HEK293 (cell line): ENCODE results near the gene CC2D2B.

Source experiments
- CTCF ChIA-PET: fragments of 350-600 bp; formaldehyde crosslinking; extraction: SDS; loops from one replicate; lab custom pipeline; 2021; ENCODE audit warnings: antibody characterized with exemption; lab: Yijun Ruan, JAX
- POLR2A ChIA-PET: fragments of 300-600 bp; formaldehyde crosslinking; extraction: SDS; loops from one replicate; lab custom pipeline; 2020; ENCODE audit warnings: antibody characterized with exemption, inconsistent platforms; lab: Yijun Ruan, JAX
- H3K27ac ChIP-seq: fragments of 200-500 bp; sonication (Bioruptor generic); 2 replicates; pipeline ENCODE4 v1.5.1; 2014; ENCODE audit warnings: low read depth, low read length, control low read depth, inconsistent platforms; ENCODE audit errors: extremely low read depth
- H3K36me3 ChIP-seq, 2 experiments: fragments of 200-500 bp in 1 of 2; sonication (Bioruptor generic) in 1 of 2; 1 replicate in 1 of 2; 2 replicates in 1 of 2; pipeline ENCODE4 v1.5.1; 2014 to 2017; ENCODE audit warnings: inconsistent platforms in 2 of 2, low read length in 2 of 2; ENCODE audit not compliant: control insufficient read depth in 2 of 2, insufficient read depth in 1 of 2
- H3K4me1 ChIP-seq: fragments of 200-500 bp; sonication (Bioruptor generic); 2 replicates; pipeline ENCODE4 v1.5.1; 2014; ENCODE audit warnings: mild to moderate bottlenecking, low read length, inconsistent platforms; ENCODE audit not compliant: control insufficient read depth, insufficient read depth
- H3K4me3 ChIP-seq: 2 replicates; pipeline ENCODE4 v1.5.1; 2011; ENCODE audit warnings: low read depth, mild to moderate bottlenecking, control low read depth, low read length, moderate library complexity
- H3K9me3 ChIP-seq: fragments of 200-500 bp; sonication (Bioruptor generic); 2 replicates; pipeline ENCODE4 v1.5.1; 2014; ENCODE audit warnings: low read depth, low read length, inconsistent platforms; ENCODE audit not compliant: control insufficient read depth, insufficient read depth
- GFI1B ChIP-seq: fragments of 450-650 bp; formaldehyde crosslinking; IDR thresholded peaks from 2 replicates; pipeline ENCODE4 v1.5.1; 2016; ENCODE audit warnings: missing biosample characterization, missing genetic modification characterization
- IKZF3 ChIP-seq: fragments of 450-650 bp; IDR thresholded peaks from 2 replicates; pipeline ENCODE4 v1.5.0; 2018; ENCODE audit warnings: missing biosample characterization, mild to moderate bottlenecking, missing genetic modification characterization, moderate library complexity
- SCRT1 ChIP-seq: fragments of 450-650 bp; formaldehyde crosslinking; IDR thresholded peaks from 2 replicates; pipeline ENCODE4 v1.5.1; 2016; ENCODE audit warnings: missing biosample characterization, missing genetic modification characterization, borderline replicate concordance
- WT1 ChIP-seq: fragments of 450-650 bp; formaldehyde crosslinking; IDR thresholded peaks from 2 replicates; pipeline ENCODE4 v1.5.1; 2016; ENCODE audit warnings: missing biosample characterization, missing genetic modification characterization
- ZBTB44 ChIP-seq: fragments of 450-650 bp; IDR thresholded peaks from 2 replicates; pipeline ENCODE4 v1.5.1; 2018; ENCODE audit warnings: missing biosample characterization, mild to moderate bottlenecking, missing genetic modification characterization
- ZBTB6 ChIP-seq: fragments of 450-650 bp; formaldehyde crosslinking; IDR thresholded peaks from 2 replicates; pipeline ENCODE4 v1.5.1; 2017; ENCODE audit warnings: missing biosample characterization, missing genetic modification characterization
- ZNF16 ChIP-seq: fragments of 450-650 bp; formaldehyde crosslinking; IDR thresholded peaks from 2 replicates; pipeline ENCODE4 v1.5.1; 2016; ENCODE audit warnings: low read depth, missing biosample characterization, missing genetic modification characterization
- ZNF341 ChIP-seq: fragments of 450-650 bp; formaldehyde crosslinking; IDR thresholded peaks from 2 replicates; pipeline ENCODE4; 2016; ENCODE audit warnings: low read depth, missing biosample characterization, missing genetic modification characterization
- ZNF664 ChIP-seq: fragments of 450-650 bp; formaldehyde crosslinking; IDR thresholded peaks from 2 replicates; pipeline ENCODE4 v1.5.1; 2016; ENCODE audit warnings: missing biosample characterization, missing genetic modification characterization
- ZSCAN16 ChIP-seq: fragments of 450-650 bp; formaldehyde crosslinking; IDR thresholded peaks from 2 replicates; pipeline ENCODE4 v1.5.1; 2016; ENCODE audit warnings: missing biosample characterization, missing genetic modification characterization
- ZSCAN23 ChIP-seq: fragments of 450-650 bp; formaldehyde crosslinking; IDR thresholded peaks from 2 replicates; pipeline ENCODE4 v1.5.1; 2016; ENCODE audit warnings: missing biosample characterization, missing genetic modification characterization
- ZSCAN4 ChIP-seq: fragments of 450-650 bp; formaldehyde crosslinking; IDR thresholded peaks from 2 replicates; pipeline ENCODE4 v1.5.1; 2017; ENCODE audit warnings: missing biosample characterization, missing genetic modification characterization
- TF ChIP-seq, protein P1 (sequence below): fragments of 450-650 bp; formaldehyde crosslinking; IDR thresholded peaks from 2 replicates; pipeline ENCODE4 v1.5.1; 2016; ENCODE audit warnings: missing biosample characterization, missing genetic modification characterization
- TF ChIP-seq, protein P2 (sequence below): fragments of 450-650 bp; formaldehyde crosslinking; IDR thresholded peaks from 2 replicates; pipeline ENCODE4 v1.5.1; 2016; ENCODE audit warnings: missing biosample characterization, missing genetic modification characterization

Gene CC2D2B

DNA sequence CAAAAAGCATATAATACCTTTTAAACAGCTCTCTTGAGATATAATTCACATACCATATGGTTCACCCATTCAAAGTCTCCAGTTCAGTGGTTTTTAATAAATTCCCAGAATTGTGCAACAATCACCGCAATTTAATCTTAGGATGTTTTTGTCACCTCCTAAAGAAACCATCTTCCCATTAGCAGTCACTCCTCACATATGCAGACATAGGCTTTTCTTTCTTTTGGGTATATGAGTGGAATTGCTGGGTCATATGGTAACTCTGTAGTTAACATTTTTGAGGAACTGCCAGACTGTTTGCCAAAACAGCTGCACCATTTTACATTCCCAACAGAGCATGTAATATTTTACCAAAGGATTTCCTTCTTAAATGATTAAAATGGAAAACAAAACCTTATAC is 57.0 kb downstream of the CC2D2B start:
- Histone ChIP-seq H3K27ac (no peak overlapping the region), H3K4me3 (no peak overlapping the region), H3K4me1 (no peaks in the 10 kb centered on the region), H3K36me3 (no peaks in the 10 kb centered on the region), H3K9me3 (no peaks in the 10 kb centered on the region)
- CTCF ChIA-PET = no interaction called here
- no peak for TF ChIP-seq ZSCAN23 (tag by site-specific recombination)
- POLR2A ChIA-PET = no interaction called here

DNA sequence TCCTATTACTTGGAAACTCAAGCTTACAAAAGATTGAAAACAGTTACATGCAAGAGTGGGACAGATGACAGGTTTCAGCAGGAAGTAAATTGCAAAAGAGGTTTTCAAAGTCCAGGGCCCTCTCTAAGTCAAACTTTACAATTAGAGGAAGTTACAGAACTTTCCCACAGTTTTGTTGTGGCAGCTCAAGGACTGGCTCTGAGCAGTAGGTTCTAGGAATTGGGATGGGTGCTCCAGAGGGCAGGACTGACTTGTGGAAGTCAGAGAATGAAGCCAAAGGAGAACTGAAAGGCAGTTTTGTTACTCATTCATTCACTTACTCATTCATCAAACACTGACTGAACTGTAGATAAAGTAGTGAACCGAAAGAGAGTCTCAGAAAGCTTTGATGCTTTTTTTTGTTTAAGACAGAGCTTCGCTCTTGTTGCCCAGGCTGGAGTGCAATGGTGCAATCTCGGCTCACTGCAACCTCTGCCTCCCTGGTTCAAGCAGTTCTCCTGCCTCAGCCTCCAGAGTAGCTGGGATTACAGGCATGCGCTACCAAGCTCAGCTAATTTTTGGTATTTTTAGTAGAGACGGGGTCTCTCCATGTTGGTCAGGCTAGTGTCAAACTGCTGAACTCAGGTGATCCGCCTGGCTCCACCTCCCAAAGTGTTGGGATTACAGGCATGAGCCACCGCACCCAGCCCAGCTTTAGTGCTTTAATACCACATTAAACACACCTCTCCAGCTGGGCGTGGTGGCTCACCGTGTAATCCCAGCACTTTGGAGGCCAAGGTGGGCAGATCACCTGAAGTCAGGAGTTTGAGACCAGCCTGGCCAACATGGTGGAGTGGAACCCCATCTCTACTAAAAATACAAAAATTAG is 68.8 kb downstream of the CC2D2B start:
- no peaks in the 10 kb centered on the region for H3K4me1 ChIP-seq
- H3K9me3 ChIP-seq = no peaks in the 10 kb centered on the region
- H3K27ac ChIP-seq = no peak overlapping the region
- TF ChIP-seq, protein P1, sequence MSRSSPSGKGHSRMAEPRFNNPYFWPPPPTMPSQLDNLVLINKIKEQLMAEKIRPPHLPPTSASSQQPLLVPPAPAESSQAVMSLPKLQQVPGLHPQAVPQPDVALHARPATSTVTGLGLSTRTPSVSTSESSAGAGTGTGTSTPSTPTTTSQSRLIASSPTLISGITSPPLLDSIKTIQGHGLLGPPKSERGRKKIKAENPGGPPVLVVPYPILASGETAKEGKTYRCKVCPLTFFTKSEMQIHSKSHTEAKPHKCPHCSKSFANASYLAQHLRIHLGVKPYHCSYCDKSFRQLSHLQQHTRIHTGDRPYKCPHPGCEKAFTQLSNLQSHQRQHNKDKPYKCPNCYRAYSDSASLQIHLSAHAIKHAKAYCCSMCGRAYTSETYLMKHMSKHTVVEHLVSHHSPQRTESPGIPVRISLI (tag by site-specific recombination) = no peak
- TF ChIP-seq ZSCAN16 (tag by site-specific recombination) = no peak
- POLR2A ChIA-PET = no interaction called here
- no peaks in the 10 kb centered on the region for H3K36me3 ChIP-seq
- CTCF ChIA-PET = interaction anchor here (0.7 kb wide), 1 partner anchor 299 kb away, joined by 3 read pairs; no protein-coding TSS in a partner anchor
- no peak overlapping the region for H3K4me3 ChIP-seq

DNA sequence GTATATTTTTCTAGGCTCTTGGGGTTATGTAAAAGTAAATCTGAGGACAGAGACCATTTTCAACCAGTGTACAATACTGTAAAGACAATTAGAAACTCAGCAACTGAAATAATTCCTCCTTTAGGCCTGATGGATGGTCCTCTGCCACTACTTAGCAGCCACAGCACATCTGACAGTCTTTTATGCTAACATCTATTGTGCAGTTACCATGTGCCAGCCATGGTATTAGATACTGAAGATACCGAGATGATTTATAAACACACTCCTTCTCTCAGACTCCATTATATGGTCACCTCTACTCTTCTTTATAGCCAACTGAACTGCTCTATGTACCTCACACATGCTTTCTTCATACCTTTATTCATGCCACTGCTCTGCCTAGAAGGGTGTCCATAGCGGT is 74.4 kb downstream of the CC2D2B start:
- POLR2A ChIA-PET = no interaction called here
- no peaks in the 10 kb centered on the region for H3K9me3 ChIP-seq

More for the DNA sequence above, 74.4 kb downstream of the CC2D2B start:
- no peaks in the 10 kb centered on the region for H3K36me3 ChIP-seq
- CTCF ChIA-PET = no interaction called here
- H3K4me3 ChIP-seq = no peak overlapping the region
- H3K4me1 ChIP-seq = no peaks in the 10 kb centered on the region
- no peak overlapping the region for H3K27ac ChIP-seq
- TF ChIP-seq ZNF341 (no peak), ZNF16 (tag by site-specific recombination) (no peak), ZSCAN4 (no peak), ZBTB6 (tag by site-specific recombination) (no peak), WT1 (tag by site-specific recombination) (no peak), ZNF664 (tag by site-specific recombination) (no peak), SCRT1 (tag by site-specific recombination) (no peak), GFI1B (tag by site-specific recombination) (no peak), ZBTB44 (no peak), IKZF3 (tag by site-specific recombination) (no peak)
- TF ChIP-seq, protein P2, sequence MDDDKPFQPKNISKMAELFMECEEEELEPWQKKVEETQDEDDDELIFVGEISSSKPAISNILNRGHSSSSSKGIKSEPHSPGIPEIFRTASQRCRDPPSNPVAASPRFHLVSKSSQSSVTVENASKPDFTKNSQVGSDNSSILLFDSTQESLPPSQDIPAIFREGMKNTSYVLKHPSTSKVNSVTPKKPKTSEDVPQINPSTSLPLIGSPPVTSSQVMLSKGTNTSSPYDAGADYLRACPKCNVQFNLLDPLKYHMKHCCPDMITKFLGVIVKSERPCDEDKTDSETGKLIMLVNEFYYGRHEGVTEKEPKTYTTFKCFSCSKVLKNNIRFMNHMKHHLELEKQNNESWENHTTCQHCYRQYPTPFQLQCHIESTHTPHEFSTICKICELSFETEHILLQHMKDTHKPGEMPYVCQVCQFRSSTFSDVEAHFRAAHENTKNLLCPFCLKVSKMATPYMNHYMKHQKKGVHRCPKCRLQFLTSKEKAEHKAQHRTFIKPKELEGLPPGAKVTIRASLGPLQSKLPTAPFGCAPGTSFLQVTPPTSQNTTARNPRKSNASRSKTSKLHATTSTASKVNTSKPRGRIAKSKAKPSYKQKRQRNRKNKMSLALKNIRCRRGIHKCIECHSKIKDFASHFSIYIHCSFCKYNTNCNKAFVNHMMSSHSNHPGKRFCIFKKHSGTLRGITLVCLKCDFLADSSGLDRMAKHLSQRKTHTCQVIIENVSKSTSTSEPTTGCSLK (tag by site-specific recombination) = no peak
